ELF-1 (cell line): ENCODE data around the gene PTPRO.

Experiments
- DNase-seq: peaks from one replicate; pipeline ENCODE4 v3.0.0-alpha.2; 2016; ENCODE audit warnings: low read depth, low spot score

The PTPRO gene

GRCh38 chr12:15644700-15645099 lies 322.4 kb downstream of the PTPRO start:
- no peak for DNase-seq

GRCh38 chr12:15646581-15646980 lies 324.3 kb downstream of the PTPRO start:
- no peak for DNase-seq
